Stimulated activated CD4-positive, alpha-beta T cell treated with anti-CD3 and anti-CD28 coated beads, Interleukin-1b, Interleukin-23, amount 100 ng/mL, for 48 hours (primary cell): ENCODE data around the gene EGFL8.
A peak's percentile ranks its signal among the peaks of the same experiment; 100 is the strongest.

Experiments used
- DNase-seq: peaks from one replicate; pipeline ENCODE4 v3.0.0-alpha.2; 2020

The EGFL8 gene

DNA sequence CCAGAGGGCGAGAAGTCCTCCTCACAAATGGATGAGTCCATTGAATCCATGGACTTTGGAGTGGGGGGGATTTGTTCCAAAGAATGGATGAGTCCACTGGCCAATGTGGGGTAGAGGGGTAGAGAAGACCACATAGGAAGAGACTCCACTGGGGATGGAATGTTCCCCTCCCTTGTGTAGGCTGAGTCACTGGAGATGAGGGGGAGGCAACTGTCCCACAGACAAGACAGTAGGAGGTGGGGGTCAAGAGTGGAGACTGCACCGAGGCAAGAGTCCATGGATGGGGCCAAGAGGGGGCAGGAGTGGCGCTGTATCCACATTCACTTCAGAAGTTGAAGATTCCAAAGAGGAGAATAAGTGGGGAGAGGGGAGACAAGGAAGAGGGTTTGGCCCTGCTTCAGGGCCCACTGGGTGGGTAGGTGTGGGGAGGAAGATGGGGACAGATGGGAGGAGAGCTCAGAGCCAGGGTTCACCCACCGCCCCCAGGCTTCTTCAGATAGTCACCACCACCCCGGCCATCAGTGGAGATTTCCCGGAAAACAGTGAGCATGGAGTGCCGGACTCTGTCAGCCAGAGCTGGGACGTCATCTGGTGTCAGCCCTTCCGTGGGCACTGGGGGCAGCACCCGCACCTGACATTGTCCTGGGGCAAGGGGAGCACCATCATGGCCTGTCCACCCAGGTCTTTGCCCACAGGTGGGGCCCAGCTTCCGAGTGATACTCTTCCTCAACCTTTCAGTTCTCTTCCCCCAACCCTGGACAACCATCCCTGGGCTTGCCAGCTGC is 4.6 kb downstream of the EGFL8 start:
- DNase-seq = no peak

DNA sequence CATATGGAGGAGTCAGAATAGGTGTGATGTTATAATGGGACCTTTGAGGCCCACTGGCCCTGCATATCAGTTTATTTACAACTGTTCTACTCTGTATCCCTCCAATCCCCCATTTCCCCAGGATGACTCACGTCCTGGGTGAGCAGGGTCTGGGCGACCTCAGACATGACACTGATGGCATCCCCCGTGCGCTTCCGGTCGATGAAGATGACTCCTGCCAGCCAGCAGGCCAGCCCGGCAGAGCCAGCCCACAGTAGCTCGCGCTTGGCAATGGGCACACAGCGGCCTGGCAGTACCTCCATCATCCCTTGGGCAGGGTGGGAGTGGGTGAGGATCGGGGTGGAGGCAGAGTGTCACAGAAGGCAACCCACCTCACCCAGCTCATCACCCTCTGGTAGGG is 5.9 kb downstream of the EGFL8 start:
- no peak for DNase-seq

DNA sequence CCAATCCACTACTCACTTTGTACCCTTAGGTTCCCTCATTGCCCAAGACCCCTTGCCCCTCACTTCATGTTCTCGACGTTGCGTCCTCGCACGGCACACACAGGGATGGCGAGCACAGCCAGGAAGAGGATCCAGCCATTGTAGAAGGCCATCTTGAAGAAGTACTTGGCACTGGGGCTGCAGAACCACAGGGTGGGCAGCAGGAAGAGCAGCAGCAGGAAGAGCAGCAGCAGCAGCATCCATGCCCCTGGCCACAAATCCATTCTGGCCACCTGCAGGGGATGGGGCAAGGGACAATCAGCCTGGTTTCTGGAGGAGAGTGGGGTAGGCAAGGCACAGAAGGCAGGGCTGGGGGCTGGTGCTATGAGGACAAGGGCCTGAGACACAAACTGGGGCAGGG is 6.8 kb downstream of the EGFL8 start:
- DNase-seq = no peak

DNA sequence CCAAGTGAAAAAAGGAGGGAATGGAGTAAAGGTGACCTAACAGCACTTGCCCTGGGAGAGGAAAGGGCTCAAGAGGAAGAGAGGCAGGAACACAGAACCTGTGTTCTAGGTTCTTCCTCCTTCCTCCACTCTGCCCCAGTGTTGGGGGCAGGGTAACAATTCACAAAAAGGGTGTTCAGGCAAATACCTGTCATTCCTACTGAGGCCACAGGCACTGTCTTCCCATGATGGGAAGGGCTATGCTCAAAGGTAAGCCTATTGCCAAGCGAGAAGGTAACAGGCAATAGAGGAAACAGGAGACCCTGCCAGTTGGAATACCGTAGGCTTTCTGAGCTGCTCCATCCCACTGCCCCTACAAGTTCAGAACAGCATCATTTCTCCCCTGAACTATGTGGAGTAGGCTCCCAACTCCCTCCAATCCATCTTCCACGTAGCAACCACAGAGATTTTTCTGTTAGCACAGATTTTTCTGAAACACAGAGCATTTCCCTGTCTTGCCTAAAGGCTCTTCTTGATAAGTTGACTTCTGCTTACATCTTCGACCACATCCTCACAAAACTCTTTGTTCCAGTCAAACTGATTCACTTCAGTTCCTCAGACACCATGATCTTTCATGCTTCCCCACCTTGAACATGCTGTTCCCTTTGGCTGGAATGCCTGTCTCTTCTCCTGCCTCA is 8.8 kb downstream of the EGFL8 start:
- no peak for DNase-seq

DNA sequence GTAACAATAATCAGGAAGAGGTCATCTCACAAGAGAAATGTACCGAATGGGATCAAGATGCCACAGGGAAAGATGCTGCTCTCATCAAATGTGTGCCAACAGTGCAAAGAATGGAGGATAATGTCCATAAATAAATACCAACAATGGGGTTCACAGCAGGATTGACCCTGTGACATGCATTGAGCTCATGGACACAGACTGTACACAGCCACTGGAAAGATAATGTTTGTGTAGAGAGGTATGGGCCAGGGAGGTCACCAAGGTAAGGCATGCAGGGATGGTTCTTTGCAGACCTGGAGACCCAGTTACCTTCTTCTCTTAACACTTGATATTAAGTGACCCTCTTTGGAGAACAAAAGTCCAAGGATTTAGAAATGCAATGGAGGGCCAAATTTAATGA is 10.0 kb downstream of the EGFL8 start:
- no peak for DNase-seq

DNA sequence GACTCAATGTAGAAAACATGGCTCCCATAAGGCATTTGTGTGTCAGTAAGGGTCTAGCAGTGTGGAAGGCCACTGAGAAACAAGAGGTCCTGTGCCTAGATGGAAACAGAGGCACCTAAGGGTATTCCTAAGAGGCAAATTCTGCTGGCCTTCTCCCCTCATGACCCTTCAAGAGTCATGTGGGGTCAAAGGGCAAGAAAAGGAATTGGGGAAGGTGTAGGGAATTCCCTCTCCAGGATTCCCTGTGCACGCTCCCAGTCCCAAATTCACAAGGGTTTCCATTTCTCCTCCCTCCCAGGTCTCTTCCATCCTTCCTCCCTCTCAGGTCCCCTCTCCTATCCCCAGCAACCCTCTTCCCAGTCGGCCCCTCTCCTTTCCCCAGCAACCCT is 10.9 kb downstream of the EGFL8 start:
- no peak for DNase-seq

DNA sequence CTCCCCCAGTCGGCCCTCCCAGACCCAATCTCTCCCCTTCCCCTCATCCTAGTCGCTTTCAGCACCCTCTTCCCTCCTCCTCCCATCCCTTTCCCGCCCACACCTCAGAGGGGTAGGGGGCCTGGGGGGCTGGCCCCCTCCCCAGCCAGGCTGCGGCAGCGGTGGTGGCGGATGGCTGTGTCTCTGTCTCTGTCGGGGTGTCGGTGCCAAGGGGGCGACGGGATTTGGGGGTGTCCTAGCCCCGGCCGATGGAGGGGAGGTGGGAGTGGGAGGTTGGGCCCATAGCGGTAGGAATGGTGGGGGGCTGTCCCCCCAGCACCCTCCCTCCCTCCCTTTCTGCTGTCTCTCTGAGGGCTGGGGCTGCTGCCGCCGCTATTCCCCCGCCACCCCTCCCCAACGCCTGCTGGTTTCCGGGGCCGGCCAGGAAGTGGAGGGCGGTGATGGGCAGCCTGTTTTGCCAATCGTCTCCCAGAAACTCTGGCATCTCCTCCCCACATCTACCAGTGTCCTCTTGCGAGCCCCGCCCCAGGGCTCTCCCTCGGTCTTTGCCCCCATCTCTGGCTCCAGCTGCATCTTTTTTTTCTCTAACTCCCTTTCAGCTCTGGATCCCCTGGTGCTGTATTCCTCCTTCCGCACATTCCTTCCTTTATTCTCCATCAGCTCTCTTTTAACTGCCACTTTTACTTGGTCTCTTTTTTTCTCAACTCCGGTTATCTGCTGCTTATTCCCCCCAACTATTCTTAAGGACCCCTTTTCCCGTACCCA is 11.5 kb downstream of the EGFL8 start, which contains the start of gene AGPAT1:
AGPAT1 (minus strand) TSS at position 374 of the 765 bp plus-strand sequence. CDS start 4,588 bp downstream, outside the sequence.
- peak; percentile 96 for DNase-seq

DNA sequence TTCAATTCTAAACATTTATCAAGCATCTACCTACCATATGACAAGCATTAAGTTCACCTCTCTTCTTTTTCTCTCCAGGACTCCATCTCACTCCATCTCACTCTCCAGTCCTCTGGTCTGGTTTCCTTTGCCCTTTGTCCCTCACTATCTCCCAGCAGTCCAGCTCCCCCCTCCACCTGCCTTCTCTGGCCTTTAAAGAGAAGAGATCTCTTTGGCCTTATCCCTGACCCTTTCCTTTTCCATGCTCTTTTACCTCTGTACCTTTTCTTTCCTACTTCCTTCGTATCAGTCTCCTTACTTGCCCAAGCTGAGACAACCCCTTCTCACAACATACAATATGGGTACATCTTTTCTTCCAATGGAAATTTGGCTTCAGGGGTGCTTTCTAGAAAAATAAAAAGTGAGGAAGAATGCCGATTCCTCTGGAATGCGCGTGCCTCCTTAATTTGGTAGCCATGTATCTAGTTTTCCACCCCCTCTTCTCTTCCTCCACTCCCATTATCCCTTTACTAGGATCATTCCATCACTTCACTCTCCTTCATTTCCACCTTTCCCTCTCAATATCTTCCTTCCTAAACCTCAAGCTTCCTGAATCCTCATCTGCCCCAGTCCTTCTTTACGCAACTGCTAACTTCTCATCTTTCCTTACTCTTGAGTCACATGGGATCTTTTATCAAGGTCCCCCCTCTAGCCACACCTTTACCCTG is 12.2 kb downstream of the EGFL8 start:
- DNase-seq = no peak

DNA sequence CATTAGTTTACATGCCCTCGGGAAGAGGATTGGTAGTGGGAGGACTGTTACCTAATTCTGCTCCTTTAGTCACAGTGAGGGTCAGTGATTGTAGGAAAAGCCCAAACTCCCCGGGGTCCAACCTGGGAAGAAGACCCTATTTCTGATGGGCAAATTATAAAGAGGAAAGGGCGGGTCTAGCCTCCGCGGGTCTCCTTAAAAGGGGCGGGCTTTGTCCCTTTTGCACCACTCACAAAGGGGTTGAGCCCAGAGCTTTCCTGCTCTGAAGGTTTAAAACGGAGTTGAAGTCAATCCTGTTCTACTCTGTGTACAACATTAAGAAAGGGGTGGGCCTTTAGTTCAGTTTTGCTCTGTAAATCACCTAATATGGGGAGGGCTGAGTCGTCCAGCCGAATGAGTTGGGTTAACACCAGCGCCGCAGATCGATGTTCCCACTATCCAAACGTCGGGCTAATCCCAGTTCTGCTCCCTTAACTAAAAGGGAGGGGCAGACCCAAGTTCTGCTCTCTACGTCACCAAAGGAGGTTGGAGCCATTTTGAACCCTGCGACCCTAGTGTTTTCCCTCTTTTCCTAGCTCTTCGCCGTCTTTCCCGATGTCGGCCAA is 12.9 kb downstream of the EGFL8 start:
- DNase-seq = peak; percentile 36

DNA sequence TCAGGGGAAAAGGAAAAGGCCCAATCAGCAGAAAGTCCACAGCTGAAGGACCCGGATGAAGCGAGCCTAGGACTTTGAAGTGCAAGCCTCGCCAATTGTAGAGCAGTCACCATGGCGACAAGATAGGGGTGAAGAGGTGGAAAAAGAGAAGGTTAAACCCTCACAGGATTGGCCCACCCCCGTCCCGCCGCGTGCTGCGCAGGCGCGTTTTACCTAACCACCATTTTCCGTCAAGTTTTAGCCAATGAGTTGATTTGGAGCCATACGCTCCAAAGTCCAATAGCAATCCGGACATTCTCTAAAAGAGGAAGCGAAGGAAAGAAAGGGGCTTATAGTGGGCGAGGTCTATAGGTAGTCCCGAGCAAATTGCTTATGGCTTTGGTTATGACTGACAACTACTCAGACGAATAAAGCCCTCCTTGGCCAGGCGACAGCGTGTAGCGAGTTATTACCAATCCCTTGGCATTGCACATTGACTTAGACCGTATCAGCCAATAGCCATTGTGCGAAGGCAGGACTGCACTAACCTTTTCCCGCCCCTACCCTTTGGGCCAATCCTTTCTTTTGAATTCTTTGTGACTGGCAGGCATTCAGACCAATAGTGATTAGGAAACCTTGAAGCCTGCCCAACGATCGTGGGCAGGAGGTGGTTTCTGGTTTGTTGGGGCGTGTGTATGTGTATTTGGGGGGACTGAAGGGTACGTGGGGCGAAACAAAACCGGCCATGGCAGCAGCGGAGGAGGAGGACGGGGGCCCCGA is 13.6 kb downstream of the EGFL8 start, which contains the start of gene RNF5:
RNF5 (plus strand) TSS at position 618 of the 759 bp plus-strand sequence; CDS start at position 725, 107 bp downstream.
- peak; percentile 95 for DNase-seq

DNA sequence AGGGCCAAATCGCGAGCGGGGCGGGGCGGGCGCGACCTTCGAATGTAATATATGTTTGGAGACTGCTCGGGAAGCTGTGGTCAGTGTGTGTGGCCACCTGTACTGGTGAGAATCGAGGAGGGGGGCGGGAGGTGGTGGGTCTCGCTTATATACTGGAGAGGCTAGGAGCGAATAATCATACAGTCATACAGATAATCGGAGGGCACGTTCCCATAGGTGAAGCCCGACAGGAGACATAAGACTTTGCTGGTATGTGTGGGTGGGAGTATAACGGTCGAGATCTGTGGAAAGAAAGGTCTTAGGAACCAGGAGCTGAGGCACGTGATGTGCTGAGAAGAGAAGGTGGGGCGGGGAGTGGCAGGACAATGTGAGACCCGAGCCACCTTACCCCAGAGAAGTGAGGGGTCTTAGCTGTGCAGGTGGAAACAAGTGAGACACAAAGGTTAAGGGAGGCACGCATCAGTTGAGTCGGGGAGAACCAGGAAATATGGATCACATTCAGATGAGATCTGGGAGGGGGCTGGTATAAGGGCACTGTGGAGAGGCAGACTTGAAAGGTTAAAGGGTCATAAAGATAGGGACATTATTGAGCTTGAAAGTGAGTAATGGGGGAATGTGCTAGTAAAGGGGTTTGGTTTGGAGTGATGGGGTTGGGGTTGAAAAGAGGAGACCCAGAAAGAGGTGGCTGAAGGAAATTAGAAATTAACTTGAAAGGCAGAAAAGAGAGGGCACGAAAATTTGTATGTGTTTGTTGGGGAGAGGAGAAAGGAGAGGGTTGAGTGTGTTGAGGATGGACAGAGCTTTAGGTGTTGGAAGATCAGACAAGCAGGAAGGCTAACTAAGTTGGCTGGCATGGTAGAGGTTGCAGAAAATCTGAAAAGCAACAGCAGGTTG is 14.4 kb downstream of the EGFL8 start:
- no peak for DNase-seq

DNA sequence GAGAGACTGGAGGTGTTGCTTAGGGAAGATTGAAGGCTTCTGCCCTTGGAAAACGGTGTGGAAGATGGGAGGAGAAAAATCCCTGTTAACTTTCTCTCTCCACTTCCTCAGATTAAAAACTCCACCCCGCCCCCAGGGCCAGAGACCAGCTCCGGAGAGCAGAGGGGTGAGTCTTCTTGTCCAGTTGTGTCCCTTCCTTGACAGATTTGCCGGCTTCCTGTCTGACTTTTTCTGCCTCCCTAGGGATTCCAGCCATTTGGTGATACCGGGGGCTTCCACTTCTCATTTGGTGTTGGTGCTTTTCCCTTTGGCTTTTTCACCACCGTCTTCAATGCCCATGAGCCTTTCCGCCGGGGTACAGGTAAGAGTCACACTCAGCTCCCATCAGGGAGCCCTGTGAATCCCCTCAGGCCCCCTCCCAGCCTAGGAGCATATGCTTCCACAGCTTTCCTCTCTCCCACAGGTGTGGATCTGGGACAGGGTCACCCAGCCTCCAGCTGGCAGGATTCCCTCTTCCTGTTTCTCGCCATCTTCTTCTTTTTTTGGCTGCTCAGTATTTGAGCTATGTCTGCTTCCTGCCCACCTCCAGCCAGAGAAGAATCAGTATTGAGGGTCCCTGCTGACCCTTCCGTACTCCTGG is 15.5 kb downstream of the EGFL8 start:
- DNase-seq = no peak

DNA sequence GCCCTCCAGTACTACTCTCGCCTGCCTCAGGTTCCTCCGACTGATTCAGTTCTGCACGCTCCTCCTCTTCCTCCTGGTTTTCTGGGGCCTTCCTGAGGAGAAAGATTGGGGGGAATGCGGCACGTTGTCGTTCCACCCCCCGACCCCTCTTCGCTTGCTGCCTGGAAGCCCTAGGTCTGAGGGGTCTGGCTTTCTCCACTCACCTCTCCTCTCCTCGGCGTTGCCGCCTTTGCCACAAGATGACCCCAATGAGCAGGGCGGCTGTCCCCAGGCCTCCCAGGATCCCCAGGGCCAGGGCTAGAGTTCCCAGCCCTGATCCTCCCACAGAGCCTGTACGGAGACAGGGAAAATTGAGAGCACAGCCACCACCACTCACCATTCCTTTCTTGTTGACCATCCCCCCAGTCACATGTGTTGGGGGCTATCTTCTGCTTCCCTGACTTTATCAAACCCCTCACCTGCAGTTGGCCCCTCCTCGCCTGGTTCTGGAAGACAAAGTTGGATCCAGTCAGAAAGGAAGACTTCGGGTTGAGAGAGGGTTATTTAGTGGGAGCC is 16.8 kb downstream of the EGFL8 start:
- no peak for DNase-seq

DNA sequence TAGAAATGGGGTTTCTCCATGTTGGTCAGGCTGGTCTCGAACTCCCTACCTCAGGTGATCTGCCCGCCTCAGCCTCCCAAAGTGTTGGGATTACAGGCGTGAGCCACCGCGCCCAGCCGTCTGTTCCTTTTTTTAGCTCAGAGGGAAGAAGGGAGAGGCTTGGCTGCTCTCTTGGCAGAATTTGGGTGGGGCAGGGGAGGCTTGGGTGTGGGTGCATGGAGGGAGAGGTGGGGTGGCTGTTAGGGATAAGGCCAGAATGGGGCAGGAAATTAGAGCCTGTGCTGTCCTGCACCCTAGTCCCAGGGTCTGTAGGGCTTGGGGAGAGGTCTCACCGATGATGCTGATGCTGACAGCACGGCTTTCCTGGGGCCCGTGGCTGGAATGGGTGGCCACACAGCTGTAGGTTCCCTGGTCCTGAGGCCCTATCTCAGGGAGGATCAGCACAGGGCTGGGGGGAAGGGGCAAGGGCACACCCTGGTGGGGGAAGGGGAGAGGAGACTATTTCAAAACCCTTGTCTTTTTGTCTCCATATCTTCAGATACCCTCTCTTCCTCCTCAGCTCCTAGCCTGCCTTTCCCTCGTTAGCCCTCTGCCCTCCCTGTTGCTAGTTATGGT is 17.6 kb downstream of the EGFL8 start:
- DNase-seq = no peak

DNA sequence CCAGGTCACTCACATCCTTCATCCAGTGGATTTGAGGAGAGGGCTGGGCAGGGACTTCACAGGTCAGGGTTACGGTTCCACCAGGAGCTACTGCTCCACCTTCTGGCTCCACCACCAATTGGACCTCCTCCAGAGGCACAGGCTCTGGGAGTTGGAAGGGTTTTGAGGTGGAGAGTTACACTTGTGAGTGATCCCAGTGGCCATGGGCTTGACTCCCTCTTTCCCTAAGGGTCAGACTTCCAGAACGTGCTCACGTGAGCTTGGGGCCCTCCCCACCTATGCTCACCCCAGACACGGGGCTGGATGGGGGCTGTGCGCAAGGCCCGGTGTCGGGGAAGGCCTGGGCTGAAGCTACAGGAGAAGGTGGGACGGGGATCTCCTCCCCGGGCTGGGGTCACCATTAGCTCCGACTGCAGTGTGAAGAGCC is 18.2 kb downstream of the EGFL8 start:
- DNase-seq = no peak

DNA sequence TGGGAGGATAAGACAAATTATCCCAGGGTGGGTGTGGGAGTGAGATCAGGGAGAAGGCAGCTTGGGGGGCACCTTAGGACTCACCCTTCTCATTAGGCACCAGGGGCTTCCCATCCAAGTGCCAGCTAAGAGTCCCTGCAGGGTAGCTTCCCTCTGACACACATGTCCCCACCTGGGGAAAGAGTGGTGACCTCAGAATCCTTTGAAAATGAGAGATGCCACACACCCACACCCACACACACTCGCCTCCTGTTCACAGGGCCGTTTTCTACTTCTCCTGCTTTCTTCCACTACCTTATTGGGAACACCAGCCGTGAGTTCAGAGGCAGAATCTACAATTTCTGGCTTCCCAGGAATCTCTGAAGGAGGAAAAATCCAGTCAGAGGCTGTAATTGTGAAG is 18.6 kb downstream of the EGFL8 start:
- no peak for DNase-seq

DNA sequence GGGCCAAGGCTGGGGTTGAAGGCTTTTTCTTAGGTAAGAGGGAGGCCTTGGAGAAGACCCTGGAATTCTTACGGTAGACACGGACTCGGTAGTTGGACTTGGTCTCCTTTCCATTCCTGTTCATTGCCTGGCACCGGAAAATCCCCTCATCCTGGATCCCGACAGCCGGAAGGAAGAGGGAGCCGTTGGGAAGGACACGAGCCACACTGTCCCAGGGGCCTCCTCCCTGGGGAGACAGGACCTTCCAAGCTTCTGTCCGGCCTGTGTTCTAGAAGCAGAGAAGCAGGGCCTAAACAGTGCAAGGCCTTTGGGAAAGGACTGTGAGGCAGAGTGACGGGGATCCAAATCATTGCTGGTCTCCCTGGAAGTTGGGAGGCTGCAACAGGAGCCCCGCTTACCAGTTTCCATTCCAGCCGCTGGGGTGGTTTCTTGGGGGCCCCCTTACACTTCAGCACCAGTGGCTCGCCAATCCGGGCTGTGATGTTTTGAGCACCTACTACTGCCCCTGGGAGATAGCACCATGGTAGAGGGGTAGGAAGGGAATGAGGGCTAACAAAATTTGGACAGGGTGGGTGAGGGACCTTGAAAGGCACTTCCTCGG is 19.2 kb downstream of the EGFL8 start:
- DNase-seq = no peak

DNA sequence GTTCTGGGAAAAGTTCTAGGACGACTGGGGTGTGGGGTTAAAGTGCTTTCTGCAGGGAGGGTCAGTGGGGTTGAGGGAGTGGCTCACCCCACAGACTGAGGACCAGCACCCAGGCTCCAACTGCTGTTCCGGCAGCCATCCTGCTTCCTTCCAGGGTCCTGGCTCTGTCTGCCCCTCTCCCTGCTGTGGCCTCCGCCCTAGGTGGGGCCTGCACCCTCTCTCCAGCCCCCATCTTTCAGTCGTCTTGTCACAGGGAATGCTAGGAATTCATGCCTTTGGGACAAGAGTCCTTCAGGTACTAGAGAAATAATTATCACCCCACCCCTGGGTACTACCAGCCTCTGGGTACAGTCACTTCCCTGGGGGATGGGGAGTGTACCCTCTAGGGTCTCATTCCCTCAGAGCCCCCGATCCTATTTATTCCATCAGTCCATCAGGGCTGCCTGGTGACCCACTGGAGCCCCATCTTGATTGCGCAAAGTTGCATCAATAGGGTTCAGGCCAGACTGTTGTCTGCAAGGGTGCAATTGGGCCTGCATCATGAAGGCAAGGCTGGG is 19.8 kb downstream of the EGFL8 start, which contains the start of gene AGER:
AGER (minus strand) TSS at position 170 of the 557 bp plus-strand sequence; CDS start at position 139, 31 bp downstream.
- DNase-seq = no peak
